AG09319 (cell line): ENCODE measurements around the gene YWHAG.

Experiments used
- DNase-seq: peaks from one replicate; pipeline ENCODE4 v3.0.0-alpha.2; 2010; ENCODE audit warnings: low read depth; ENCODE audit errors: extremely low read depth
- CTCF ChIP-seq: IDR thresholded peaks from 2 replicates; pipeline ENCODE4 v1.5.1; 2011; ENCODE audit warnings: low read depth, mild to moderate bottlenecking, inconsistent platforms, low read length, moderate library complexity

YWHAG gene

GRCh38 chr7:76353744-76354143, 5.0 kb downstream of the YWHAG start:
- TF ChIP-seq CTCF = no peak
- DNase-seq = no peak

- no peak for TF ChIP-seq CTCF
- no peak for DNase-seq
Measured at GRCh38 chr7:76352193-76352592, 6.6 kb downstream of the YWHAG start.

DNA sequence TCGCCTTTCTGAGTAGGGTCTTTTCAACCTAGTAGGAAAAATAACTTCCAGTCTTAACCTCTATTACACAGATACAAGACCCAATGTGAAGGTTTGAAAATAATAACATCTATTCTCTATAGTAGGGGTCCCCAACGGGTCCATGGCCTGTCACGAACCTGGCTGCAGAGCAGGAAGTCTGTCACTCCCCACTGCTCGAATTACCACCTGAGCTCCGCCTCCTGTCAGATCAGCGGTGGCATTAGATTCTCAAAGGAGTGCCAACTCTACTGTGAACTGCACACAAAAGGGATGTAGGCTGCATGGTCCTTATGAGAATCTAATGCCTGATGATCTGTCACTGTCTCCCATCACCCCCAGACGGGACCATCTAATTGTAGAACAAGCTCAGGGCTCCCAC, 7.4 kb downstream of the YWHAG start:
- TF ChIP-seq CTCF = no peak
- no peak for DNase-seq

DNA sequence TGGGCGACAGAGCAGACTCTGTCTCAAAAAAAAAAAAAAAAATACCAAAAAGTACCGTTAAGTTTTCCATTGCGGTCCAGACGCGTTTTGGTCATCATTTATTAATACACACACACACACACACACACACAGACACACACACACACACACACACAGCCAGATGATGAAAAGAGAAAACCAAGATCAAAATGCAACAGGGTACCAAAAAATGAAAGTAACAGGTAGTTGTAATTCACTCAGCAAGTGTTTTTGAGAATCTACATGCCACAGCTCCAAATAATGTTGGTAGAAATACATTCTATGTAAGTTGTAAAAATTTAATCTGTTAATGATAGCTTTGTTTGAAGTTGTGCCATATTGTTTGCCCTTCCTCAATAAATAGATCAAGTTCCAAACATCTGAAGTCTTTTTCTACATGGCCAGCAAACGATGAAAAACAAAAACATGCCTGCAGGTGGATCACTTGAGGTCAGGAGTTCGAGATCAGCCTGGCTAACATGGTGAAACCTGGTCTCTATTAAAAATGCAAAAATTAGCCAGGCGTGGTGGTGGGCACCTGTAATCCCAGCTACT, 9.4 kb downstream of the YWHAG start:
- TF ChIP-seq CTCF = no peak
- no peak for DNase-seq

GRCh38 chr7:76347710-76348109, 11.1 kb downstream of the YWHAG start:
- no peak for TF ChIP-seq CTCF
- no peak for DNase-seq

DNA sequence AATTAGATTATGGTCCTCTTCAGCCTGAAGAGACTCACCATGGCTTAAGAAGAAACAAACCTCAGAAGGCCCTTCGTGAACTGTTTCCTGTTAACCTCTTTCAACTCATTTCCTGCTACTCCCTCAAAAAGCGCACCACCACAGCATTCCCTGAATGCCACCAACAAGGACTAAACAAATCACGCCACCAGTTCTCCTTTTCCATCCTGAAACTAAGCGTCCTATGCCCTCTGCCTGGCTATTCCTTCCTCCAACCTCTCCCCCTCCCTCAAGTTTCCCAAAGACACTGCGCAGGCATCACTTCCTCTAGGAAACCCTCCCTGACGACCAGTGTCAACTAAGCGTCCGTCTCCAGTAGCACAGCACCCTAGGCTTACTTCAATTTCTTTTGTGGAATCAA, 12.0 kb downstream of the YWHAG start:
- TF ChIP-seq CTCF = no peak
- DNase-seq = no peak

DNA sequence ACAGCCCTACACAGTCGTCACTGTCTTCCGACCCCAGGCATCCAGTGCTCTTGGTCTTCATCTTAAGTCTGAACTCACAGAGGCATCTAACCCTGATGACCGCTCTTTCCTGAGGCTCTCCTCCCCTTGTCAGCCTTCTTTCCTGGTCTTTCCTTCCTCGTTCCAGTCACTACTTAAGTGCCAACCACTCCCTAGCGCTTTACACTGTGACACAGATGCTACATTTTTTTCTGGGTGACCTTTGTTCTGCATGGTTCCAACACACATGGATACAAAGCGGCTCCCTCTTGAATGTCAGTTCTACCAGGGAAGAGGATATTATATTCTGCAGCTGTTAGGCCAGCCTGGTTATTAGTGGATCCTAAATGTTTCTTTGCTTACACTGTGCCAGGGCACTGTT, 12.7 kb downstream of the YWHAG start:
- DNase-seq = no peak
- no peak for TF ChIP-seq CTCF
